Gastrocnemius medialis (tissue), 4 donors: ENCODE results near the gene RBM23. TPM values are rescaled to one million over a fixed set of nuclear protein-coding genes. Genes with fewer than 3 reads are reported as not detected.
"Not testable (repeated sequence)": the region's sequence is repeated elsewhere in the genome, so short reads cannot be mapped to it uniquely, and the experiment has no call there.

Experiments
- ATAC-seq, 2 donors: fragments of 150-250 bp; one replicate each; pipeline ENCODE4 v1.9.1; 2016
- DNase-seq, 2 donors: peaks; one replicate each; pipeline ENCODE4 v3.0.0-alpha.2; 2019
- H3K27ac ChIP-seq, 4 donors: fragments of 200-600 bp; sonication (generic); 1 replicate in 1 of 4; 2 replicates in 3 of 4; pipeline ENCODE4 v1.5.1; 2016 to 2018; ENCODE audit warnings: mild to moderate bottlenecking in 2 of 4, moderate library complexity in 1 of 4
- H3K27me3 ChIP-seq, 3 donors: fragments of 200-600 bp; sonication (generic) in 2 of 3; 1 replicate in 1 of 3; 2 replicates in 2 of 3; pipeline versions ENCODE4 v1.5.1 to v1.6.0; 2016 to 2019; ENCODE audit warnings: mild to moderate bottlenecking in 1 of 3, moderate library complexity in 1 of 3
- H3K36me3 ChIP-seq, 2 donors: fragments of 200-600 bp; sonication (generic) in 1 of 2; one replicate each; pipeline ENCODE4 v1.5.1; 2017 to 2018
- H3K4me1 ChIP-seq, 2 donors: fragments of 200-600 bp; sonication (generic) in 1 of 2; one replicate each; pipeline ENCODE4 v1.5.1; 2016 to 2017; ENCODE audit warnings: mild to moderate bottlenecking in 2 of 2
- H3K4me3 ChIP-seq, 4 donors: fragments of 200-600 bp; sonication (generic) in 3 of 4; 1 replicate in 1 of 4; 2 replicates in 3 of 4; pipeline ENCODE4 v1.5.1; 2016 to 2019; ENCODE audit warnings: mild to moderate bottlenecking in 2 of 4
- H3K9me3 ChIP-seq, 3 donors: fragments of 200-600 bp; sonication (generic) in 2 of 3; 1 replicate in 1 of 3; 2 replicates in 2 of 3; pipeline ENCODE4 v1.5.1; 2016 to 2019
- CTCF ChIP-seq, 5 experiments: fragments of 450-650 bp in 3 of 5; fragments of 200-600 bp in 2 of 5; sonication (generic) in 2 of 5; IDR thresholded peaks in 4 of 5; conservative IDR thresholded peaks in 1 of 5; 1 replicate in 4 of 5; 2 replicates in 1 of 5; pipeline ENCODE4 v1.5.1; 2016 to 2019; ENCODE audit warnings: antibody characterized with exemption in 5 of 5, mild to moderate bottlenecking in 3 of 5, moderate library complexity in 3 of 5
- POLR2A ChIP-seq, 2 donors: fragments of 450-650 bp; IDR thresholded peaks; one replicate each; pipeline ENCODE4 v1.6.1; 2017; ENCODE audit warnings: antibody characterized with exemption in 2 of 2, mild to moderate bottlenecking in 2 of 2, moderate library complexity in 2 of 2
- in situ Hi-C, 4 donors: fragments of 200-750 bp; cut with MboI; loops; one replicate each; pipeline versions ENCODE4 v1.15.0 to v1.8.0; 2017; ENCODE audit warnings: low sequenced_read_pairs in 4 of 4
- intact Hi-C: fragments of 100-400 bp; cut with DNase I; formaldehyde crosslinking; loops from one replicate; pipeline ENCODE4 v1.15.1; 2023; ENCODE audit warnings: low total_unique reads
- total RNA-seq, 4 donors: library from RNA; depleted of rRNA; stranded (reverse); fragments of >200 nt; gene quantifications; one replicate each; pipeline versions ENCODE4 v1.1.0 to v1.2.3, GENCODE V29; 2016

The RBM23 gene
- total RNA-seq, 4 donors from 2014 or later, result 37.7 to 83.3 (median 62.1) TPM

- Histone ChIP-seq H3K27ac (peak overlapping the region; percentile 90 to 95 (median 94)), H3K36me3 (peaks cover 0 to 23% of the 10 kb centered on the region in 2 donors), H3K4me3 (peak overlapping the region; percentile 71 to 82 (median 82)), H3K4me1 (peaks cover 9 to 17% of the 10 kb centered on the region in 2 donors), H3K9me3 (no peaks in the 10 kb centered on the region), H3K27me3 (no peaks in the 10 kb centered on the region)
- TF ChIP-seq CTCF (IDR thresholded peaks at IDR 0.05 in 4 of 5, conservative IDR thresholded peaks at IDR 0.05 in 1 of 5), result no peak
- TF ChIP-seq POLR2A (IDR thresholded peaks at IDR 0.05), result no peak
- intact Hi-C loops, result loop anchor here (1.0 to 2.0 kb wide), 3 partner anchors 27 to 83 kb away; partner anchors contain the start of gene PRMT5
- ATAC-seq, result no peak
- in situ Hi-C loops, result no loop called here
- no peak for DNase-seq
These were observed 37.0 kb upstream of the RBM23 start for GRCh38 chr14:22955702-22956569.

- TF ChIP-seq CTCF (IDR thresholded peaks at IDR 0.05 in 4 of 5, conservative IDR thresholded peaks at IDR 0.05 in 1 of 5), result no peak
- no peak for TF ChIP-seq POLR2A (IDR thresholded peaks at IDR 0.05)
- no peak for DNase-seq
- H3K27ac ChIP-seq, result no peak overlapping the region
- H3K4me3 ChIP-seq, result no peak overlapping the region
- ATAC-seq, result no peak
- in situ Hi-C loops (no loop called here), intact Hi-C loops (no loop called here)
- peaks cover 9 to 16% of the 10 kb centered on the region in 2 donors for H3K4me1 ChIP-seq
- H3K9me3 ChIP-seq, result no peaks in the 10 kb centered on the region
- peaks cover 0 to 28% of the 10 kb centered on the region in 2 donors for H3K36me3 ChIP-seq
- no peaks in the 10 kb centered on the region for H3K27me3 ChIP-seq
These were observed 33.5 kb upstream of the RBM23 start for GRCh38 chr14:22952418-22952817.

- H3K36me3 ChIP-seq, result peaks cover 0 to 34% of the 10 kb centered on the region in 2 donors
- DNase-seq, H3K9me3 ChIP-seq, H3K27me3 ChIP-seq, H3K4me3 ChIP-seq, in situ Hi-C loops, intact Hi-C loops, H3K27ac ChIP-seq, ATAC-seq: not testable (repeated sequence)
- H3K4me1 ChIP-seq, result peaks cover 9 to 14% of the 10 kb centered on the region in 2 donors
These were observed 32.8 kb upstream of the RBM23 start for GRCh38 chr14:22951795-22952194.

- DNase-seq (no peak), ATAC-seq (no peak)
- H3K9me3 ChIP-seq, result no peaks in the 10 kb centered on the region
- H3K27me3 ChIP-seq, result no peaks in the 10 kb centered on the region
- H3K4me3 ChIP-seq, result no peak overlapping the region
- H3K4me1 ChIP-seq, result no peaks in the 10 kb centered on the region
- peaks cover 0 to 16% of the 10 kb centered on the region in 2 donors for H3K36me3 ChIP-seq
- in situ Hi-C loops (no loop called here), intact Hi-C loops (no loop called here)
- TF ChIP-seq CTCF (IDR thresholded peaks at IDR 0.05 in 4 of 5, conservative IDR thresholded peaks at IDR 0.05 in 1 of 5) (no peak), POLR2A (IDR thresholded peaks at IDR 0.05) (no peak)
- H3K27ac ChIP-seq, result no peak overlapping the region
These were observed 26.7 kb upstream of the RBM23 start for GRCh38 chr14:22945642-22946041.

GRCh38 chr14:22939684-22940083 is 20.7 kb upstream of the RBM23 start:
- Histone ChIP-seq H3K27me3 (no peaks in the 10 kb centered on the region), H3K9me3 (no peaks in the 10 kb centered on the region), H3K36me3 (no peaks in the 10 kb centered on the region), H3K4me1 (no peaks in the 10 kb centered on the region), H3K4me3 (no peak overlapping the region), H3K27ac (no peak overlapping the region)
- no peak for DNase-seq
- no peak for ATAC-seq
- intact Hi-C loops, result no loop called here
- in situ Hi-C loops, result no loop called here
- TF ChIP-seq CTCF (IDR thresholded peaks at IDR 0.05 in 4 of 5, conservative IDR thresholded peaks at IDR 0.05 in 1 of 5) (no peak), POLR2A (IDR thresholded peaks at IDR 0.05) (no peak)
